H1 (cell line): ENCODE measurements around the gene OR52I1. TPM values are rescaled to one million over a fixed set of nuclear protein-coding genes. Genes with fewer than 3 reads are reported as not detected.

ENCODE experiments used
- CTCF ChIA-PET: fragments of 300-600 bp; sonication (Branson Sonifier 250); formaldehyde crosslinking; loops from one replicate; lab custom pipeline; 2021; ENCODE audit not compliant: partially characterized antibody; lab: Charles Lee
- POLR2A ChIA-PET: fragments of 300-600 bp; sonication (Branson Sonifier 250); formaldehyde crosslinking; loops from one replicate; lab custom pipeline; 2021; ENCODE audit warnings: inconsistent platforms; ENCODE audit not compliant: partially characterized antibody; lab: Charles Lee
- DNase-seq, 2 experiments: peaks; one replicate each; pipeline versions ENCODE4 v3.0.0 to v3.0.0-alpha.2; 2010 to 2022; ENCODE audit warnings: low spot score in 2 of 2, low read depth in 1 of 2, mixed read lengths in 1 of 2
- FAIRE-seq: peaks from 2 replicates; lab custom pipeline; 2011; peaks lifted over from hg19 to GRCh38; lab: Jason Lieb, UNC
- H2AFZ ChIP-seq: 2 replicates; pipeline ENCODE4 v1.8.1; 2012; ENCODE audit warnings: low read length, inconsistent platforms
- H2AK5ac ChIP-seq: 2 replicates; pipeline ENCODE4 v1.6.1; 2013; ENCODE audit warnings: low read depth, low read length
- H2BK120ac ChIP-seq: replicated peaks from 2 replicates; pipeline ENCODE3; 2013; ENCODE audit warnings: low read depth, low read length, inconsistent platforms
- H2BK12ac ChIP-seq: 2 replicates; pipeline ENCODE4 v1.6.1; 2013; ENCODE audit warnings: low read depth, low read length
- H2BK15ac ChIP-seq: 2 replicates; pipeline ENCODE4 v1.6.1; 2013; ENCODE audit warnings: low read length
- H2BK20ac ChIP-seq: 2 replicates; pipeline ENCODE4 v1.6.1; 2013; ENCODE audit warnings: low read length
- H2BK5ac ChIP-seq: 2 replicates; pipeline ENCODE4 v1.6.1; 2013; ENCODE audit warnings: low read depth, low read length
- H3K14ac ChIP-seq: 2 replicates; pipeline ENCODE4 v1.6.1; 2013; ENCODE audit warnings: inconsistent platforms; ENCODE audit not compliant: insufficient read length
- H3K18ac ChIP-seq: 2 replicates; pipeline ENCODE4 v1.6.1; 2013; ENCODE audit warnings: low read length; ENCODE audit errors: extremely low read depth
- H3K23ac ChIP-seq: 2 replicates; pipeline ENCODE4 v1.6.1; 2013; ENCODE audit warnings: inconsistent platforms; ENCODE audit not compliant: insufficient read length
- H3K23me2 ChIP-seq: 2 replicates; pipeline ENCODE4 v1.6.1; 2013; ENCODE audit warnings: low read depth, low read length
- H3K27ac ChIP-seq: 2 replicates; pipeline ENCODE4 v1.6.1; 2011; ENCODE audit warnings: low read depth, low read length, inconsistent platforms
- H3K27me3 ChIP-seq, 4 experiments: replicated peaks in 1 of 4; 1 replicate in 1 of 4; 2 replicates in 3 of 4; pipeline versions ENCODE4 v1.6.1 to v1.8.1; 2011 to 2013; ENCODE audit warnings: low read length in 3 of 4, mild to moderate bottlenecking in 3 of 4, inconsistent platforms in 2 of 4, mixed read lengths in 2 of 4, moderate library complexity in 1 of 4; ENCODE audit not compliant: control insufficient read depth in 3 of 4, insufficient read depth in 3 of 4; ENCODE audit errors: extremely low read depth in 1 of 4
- H3K36me3 ChIP-seq, 4 experiments: 2 replicates each; pipeline versions ENCODE4 v1.6.1 to v1.8.1; 2011 to 2013; ENCODE audit warnings: mild to moderate bottlenecking in 4 of 4, low read length in 3 of 4, moderate library complexity in 2 of 4, control low read depth in 1 of 4, inconsistent platforms in 1 of 4; ENCODE audit not compliant: insufficient read depth in 4 of 4, control insufficient read depth in 2 of 4
- H3K4ac ChIP-seq: replicated peaks from 2 replicates; pipeline ENCODE3; 2013; ENCODE audit warnings: low read length, low read depth, mixed read lengths, inconsistent platforms; ENCODE audit not compliant: insufficient read length
- H3K4me1 ChIP-seq, 4 experiments: replicated peaks in 1 of 4; 1 replicate in 1 of 4; 2 replicates in 3 of 4; pipeline versions ENCODE4 v1.6.1 to v1.8.1; 2011 to 2013; ENCODE audit warnings: low read length in 3 of 4, inconsistent platforms in 2 of 4, mixed read lengths in 1 of 4; ENCODE audit not compliant: insufficient read depth in 4 of 4, control insufficient read depth in 3 of 4
- H3K4me2 ChIP-seq, 2 experiments: 2 replicates each; pipeline versions ENCODE4 v1.6.1 to v1.8.1; 2011 to 2013; ENCODE audit warnings: low read depth in 2 of 2, low read length in 2 of 2, control low read depth in 1 of 2, inconsistent platforms in 1 of 2, mild to moderate bottlenecking in 1 of 2; ENCODE audit not compliant: insufficient read depth in 1 of 2
- H3K4me3 ChIP-seq, 4 experiments: fragments of 200-600, 300-600 bp in 1 of 4; sonication (generic), shearing (Covaris generic), sonication (Bioruptor Twin) in 1 of 4; 2 replicates each; pipeline versions ENCODE4 v1.5.1 to v1.8.1; 2011 to 2016; ENCODE audit warnings: low read length in 4 of 4, low read depth in 3 of 4, control low read depth in 2 of 4, inconsistent platforms in 2 of 4, mild to moderate bottlenecking in 2 of 4, mixed read lengths in 1 of 4, moderate library complexity in 1 of 4; ENCODE audit not compliant: insufficient read depth in 2 of 4; ENCODE audit errors: extremely low read depth in 1 of 4
- H3K56ac ChIP-seq: replicated peaks from 2 replicates; pipeline ENCODE3; 2013; ENCODE audit warnings: low read depth, mild to moderate bottlenecking, mixed read lengths, low read length, inconsistent platforms; ENCODE audit not compliant: insufficient read length
- H3K79me1 ChIP-seq: 2 replicates; pipeline ENCODE4 v1.6.1; 2013; ENCODE audit warnings: low read depth, low read length, control low read depth
- H3K79me2 ChIP-seq, 2 experiments: 2 replicates each; pipeline versions ENCODE4 v1.6.1 to v1.8.1; 2012 to 2013; ENCODE audit warnings: low read length in 2 of 2, mild to moderate bottlenecking in 2 of 2, inconsistent platforms in 1 of 2; ENCODE audit not compliant: insufficient read depth in 2 of 2, control insufficient read depth in 1 of 2
- H3K9ac ChIP-seq, 4 experiments: replicated peaks in 1 of 4; 1 replicate in 1 of 4; 2 replicates in 3 of 4; pipeline versions ENCODE4 v1.6.1 to v1.8.1; 2011 to 2013; ENCODE audit warnings: low read depth in 3 of 4, low read length in 3 of 4, control low read depth in 2 of 4, mild to moderate bottlenecking in 2 of 4, moderate library complexity in 2 of 4, inconsistent platforms in 1 of 4; ENCODE audit errors: extremely low read depth in 1 of 4
- H3K9me3 ChIP-seq, 2 experiments: 2 replicates each; pipeline versions ENCODE4 v1.6.1 to v1.8.1; 2012 to 2013; ENCODE audit warnings: mild to moderate bottlenecking in 2 of 2, moderate library complexity in 2 of 2, control low read depth in 1 of 2, inconsistent platforms in 1 of 2, low read depth in 1 of 2, low read length in 1 of 2, mixed read lengths in 1 of 2; ENCODE audit not compliant: insufficient read depth in 2 of 2
- H4K20me1 ChIP-seq, 2 experiments: replicated peaks in 1 of 2; 2 replicates each; pipeline versions ENCODE3 to v1.8.1; 2011 to 2013; ENCODE audit warnings: inconsistent platforms in 2 of 2, low read length in 2 of 2, mild to moderate bottlenecking in 1 of 2; ENCODE audit not compliant: insufficient read depth in 2 of 2, control insufficient read depth in 1 of 2
- H4K5ac ChIP-seq: 2 replicates; pipeline ENCODE4 v1.6.1; 2013; ENCODE audit warnings: low read length, low read depth, mixed read lengths, inconsistent platforms; ENCODE audit not compliant: insufficient read length
- H4K8ac ChIP-seq: 2 replicates; pipeline ENCODE4 v1.8.0; 2013; ENCODE audit warnings: mild to moderate bottlenecking, moderate library complexity, low read length, inconsistent platforms; ENCODE audit not compliant: insufficient read depth; ENCODE audit errors: extremely low read depth
- H4K91ac ChIP-seq: replicated peaks from 2 replicates; pipeline ENCODE3; 2013; ENCODE audit warnings: low read length, mixed read lengths, inconsistent platforms; ENCODE audit not compliant: insufficient read length
- CREB1 ChIP-seq: IDR thresholded peaks from 2 replicates; pipeline ENCODE4 v1.6.1; 2012; ENCODE audit warnings: inconsistent platforms
- CTCF ChIP-seq, 3 experiments: IDR thresholded peaks; 1 replicate in 2 of 3; 2 replicates in 1 of 3; pipeline versions ENCODE4 v1.5.1 to v1.6.1; 2011; ENCODE audit warnings: low read length in 3 of 3, mild to moderate bottlenecking in 3 of 3, inconsistent platforms in 2 of 3, low read depth in 1 of 3, moderate library complexity in 1 of 3; ENCODE audit not compliant: insufficient read depth in 1 of 3; ENCODE audit errors: control extremely low read depth in 1 of 3
- HDAC6 ChIP-seq: IDR thresholded peaks from one replicate; pipeline ENCODE4 v1.7.1; 2012; ENCODE audit warnings: low read depth, mild to moderate bottlenecking, inconsistent platforms, low read length, moderate library complexity
- JUN ChIP-seq: IDR thresholded peaks from 2 replicates; pipeline ENCODE4 v1.6.1; 2011; ENCODE audit warnings: low read depth, mild to moderate bottlenecking, improper control_type of control experiment, low read length
- RFX5 ChIP-seq: IDR thresholded peaks from 2 replicates; pipeline ENCODE4 v1.6.1; 2011; ENCODE audit warnings: low read depth, low read length, improper control_type of control experiment, borderline replicate concordance
- SIX5 ChIP-seq: IDR thresholded peaks from 2 replicates; pipeline ENCODE4 v1.6.1; 2011; ENCODE audit warnings: mild to moderate bottlenecking, low read depth, low read length
- SRF ChIP-seq: IDR thresholded peaks from 2 replicates; pipeline ENCODE4 v1.6.1; 2011; ENCODE audit warnings: mild to moderate bottlenecking, low read depth, low read length, moderate library complexity
- TEAD4 ChIP-seq: IDR thresholded peaks from 2 replicates; pipeline ENCODE4 v1.6.1; 2012; ENCODE audit warnings: low read depth, low read length, inconsistent platforms, mixed read lengths
- WGBS, 2 experiments: shearing (Covaris generic) in 1 of 2; methylation state at CpG; one replicate each; pipeline versions ENCODE4 v1.1.6 to v1.1.7; 2013 to 2015; ENCODE audit warnings: low lambda C conversion rate in 2 of 2, mixed read lengths in 2 of 2, inconsistent platforms in 1 of 2, low coverage in 1 of 2, missing lambda C conversion rate in 1 of 2; ENCODE audit not compliant: insufficient replicate concordance in 2 of 2, insufficient coverage in 1 of 2, insufficient read length in 1 of 2; ENCODE audit errors: extremely low coverage in 1 of 2, missing lambda C conversion rate in 1 of 2; 5-methylcytosine and 5-hydroxymethylcytosine counted together
- polyA plus RNA-seq, 7 experiments: library from polyadenylated mRNA; depleted of rRNA in 3 of 7; stranded (reverse) in 5 of 7; unstranded in 2 of 7; fragments of >200 nt in 5 of 7; fragments of 200-250 nt in 2 of 7; gene quantifications; 1 replicate in 5 of 7; 2 replicates in 1 of 7; 4 replicates in 1 of 7; pipeline versions ENCODE4 v1.2.1 to v1.2.3, GENCODE V29; 2011 to 2013; ENCODE audit warnings: missing spikeins in 2 of 7, mixed read lengths in 2 of 7
- total RNA-seq: library from RNA; stranded (reverse); fragmentation: NEBNext Ultra II Directional; extraction: Animal tissue kit (Norgen Biotek cat#: 25700); gene quantifications from 2 replicates; pipeline ENCODE4 v1.2.1, GENCODE V29; 2021
- TF ChIP-seq, protein P1 (sequence below): IDR thresholded peaks from 2 replicates; pipeline ENCODE4 v1.6.1; 2011; ENCODE audit warnings: low read length, improper control_type of control experiment

Gene OR52I1
- total and polyA plus RNA-seq, 2 of the 8 experiments (the other 6 are each of a cell fraction or from before 2014, with no cell fraction given) = not detected

GRCh38 chr11:4636962-4637661, 43.3 kb downstream of the OR52I1 start, which contains the start of gene OR51D1:
TSS of gene OR51D1 (plus strand) at chr11:4637477. CDS start at chr11:4639791, 2,314 bp downstream.
- Histone ChIP-seq H3K4me2 (peak within 1 kb of the TSS; percentile 3 to 56; a peak in 3 of 4 replicates), H2AFZ (peak within 1 kb of the TSS; percentile 95; the same call in 1 of the 2 replicates), H2AK5ac (no peak within 1 kb of the TSS), H4K91ac (no peak within 1 kb of the TSS), H3K9ac (no peak within 1 kb of the TSS), H4K5ac (no peak within 1 kb of the TSS), H3K18ac (no peak within 1 kb of the TSS; the same call in 1 of the 2 replicates), H2BK12ac (no peak within 1 kb of the TSS), H2BK20ac (no peak within 1 kb of the TSS), H3K56ac (no peak within 1 kb of the TSS), H3K36me3 (no peaks in the 10 kb centered on the region), H2BK15ac (no peak within 1 kb of the TSS), H2BK120ac (no peak within 1 kb of the TSS), H4K8ac (no peak within 1 kb of the TSS), H3K14ac (no peak within 1 kb of the TSS), H3K27me3 (peaks cover 0 to 7% (median 4%) of the 10 kb centered on the region in 4 experiments; a peak in 5 of 7 replicates), H3K23ac (no peak within 1 kb of the TSS), H3K27ac (no peak within 1 kb of the TSS), H2BK5ac (no peak within 1 kb of the TSS), H3K4me3 (0 out of 8 replicates have a peak within 1 kb of the TSS, but pooled peaks of 1 of the 4 experiments have one; percentile 24), H3K79me2 (no peaks in the 10 kb centered on the region), H3K9me3 (no peaks in the 10 kb centered on the region; a peak in 1 of 4 replicates), H3K4me1 (no peaks in the 10 kb centered on the region), H3K79me1 (no peaks in the 10 kb centered on the region), H3K4ac (no peak within 1 kb of the TSS), H4K20me1 (no peaks in the 10 kb centered on the region), H3K23me2 (no peaks in the 10 kb centered on the region)
- FAIRE-seq (peak; percentile 88), DNase-seq (peak; percentile 33 to 86)
- ChIA-PET CTCF (interaction anchor here (0.6 to 5.2 kb wide), 75 partner anchors 11 to 1254 kb away, joined by 3 to 83 read pairs (median 4); partner anchors contain the start of genes MMP26 and OR51G2), POLR2A (interaction anchor here (0.5 kb wide), 1 partner anchor 113 kb away, joined by 3 read pairs; no protein-coding TSS in a partner anchor)
- 48% methylated on average over 21 of the region's 21 CpGs; no CpG with 5 or more reads in 1 of the 2 experiments for WGBS, 2 experiments
- no peak for TF ChIP-seq HDAC6
- no peak for TF ChIP-seq SRF
- TF ChIP-seq CTCF (IDR thresholded peaks at IDR 0.05; ENCODE audit: control extremely low read depth in 1 of 3, insufficient read depth in 1 of 3, low read depth in 1 of 3, low read length in 3 of 3) = peak; percentile 88 to 99 (median 92)
- peak; percentile 39 for TF ChIP-seq CREB1
- no peak for TF ChIP-seq JUN
- no peak for TF ChIP-seq SIX5
- TF ChIP-seq RFX5 = no peak
- TF ChIP-seq, protein P1, sequence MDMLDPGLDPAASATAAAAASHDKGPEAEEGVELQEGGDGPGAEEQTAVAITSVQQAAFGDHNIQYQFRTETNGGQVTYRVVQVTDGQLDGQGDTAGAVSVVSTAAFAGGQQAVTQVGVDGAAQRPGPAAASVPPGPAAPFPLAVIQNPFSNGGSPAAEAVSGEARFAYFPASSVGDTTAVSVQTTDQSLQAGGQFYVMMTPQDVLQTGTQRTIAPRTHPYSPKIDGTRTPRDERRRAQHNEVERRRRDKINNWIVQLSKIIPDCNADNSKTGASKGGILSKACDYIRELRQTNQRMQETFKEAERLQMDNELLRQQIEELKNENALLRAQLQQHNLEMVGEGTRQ = no peak
- peak; percentile 53; the same call in 1 of the 2 replicates for TF ChIP-seq TEAD4
